H9 (cell line): ENCODE data around the gene UGT1A7. TPM values are rescaled to one million over a fixed set of nuclear protein-coding genes. Genes with fewer than 3 reads are reported as not detected.

ENCODE experiments used
- DNase-seq: peaks from one replicate; pipeline ENCODE4 v3.0.0-alpha.2; 2017
- H2AFZ ChIP-seq: one replicate; pipeline ENCODE4 v1.6.1; 2013; ENCODE audit warnings: mild to moderate bottlenecking, low read length, control low read depth, moderate library complexity
- H2AK5ac ChIP-seq: 2 replicates; pipeline ENCODE4 v1.6.1; 2013; ENCODE audit warnings: low read length, control low read depth, mixed read lengths; ENCODE audit not compliant: insufficient read length
- H2BK120ac ChIP-seq: one replicate; pipeline ENCODE4 v1.6.1; 2013; ENCODE audit warnings: low read depth, mild to moderate bottlenecking, low read length, control low read depth, inconsistent platforms; ENCODE audit not compliant: poor library complexity, severe bottlenecking
- H2BK12ac ChIP-seq: 2 replicates; pipeline ENCODE4 v1.6.1; 2013; ENCODE audit warnings: low read length, control low read depth, mixed read lengths, low read depth; ENCODE audit not compliant: insufficient read length
- H2BK15ac ChIP-seq: 2 replicates; pipeline ENCODE4 v1.6.1; 2013; ENCODE audit warnings: low read depth, low read length, control low read depth
- H2BK20ac ChIP-seq: one replicate; pipeline ENCODE4 v1.6.1; 2013; ENCODE audit warnings: low read depth, mild to moderate bottlenecking, low read length, control low read depth, inconsistent platforms; ENCODE audit not compliant: poor library complexity, severe bottlenecking
- H2BK5ac ChIP-seq: 2 replicates; pipeline ENCODE4 v1.6.1; 2013; ENCODE audit warnings: low read length, control low read depth, mixed read lengths; ENCODE audit not compliant: insufficient read length
- H3K14ac ChIP-seq: 2 replicates; pipeline ENCODE4 v1.6.1; 2013; ENCODE audit warnings: low read length, control low read depth; ENCODE audit not compliant: insufficient read depth
- H3K18ac ChIP-seq: 2 replicates; pipeline ENCODE4 v1.6.1; 2013; ENCODE audit warnings: low read depth, mild to moderate bottlenecking, mixed read lengths, low read length, control low read depth; ENCODE audit not compliant: insufficient read length
- H3K23ac ChIP-seq: 2 replicates; pipeline ENCODE4 v1.6.1; 2013; ENCODE audit warnings: low read length, control low read depth, mixed read lengths, low read depth; ENCODE audit not compliant: insufficient read length
- H3K23me2 ChIP-seq: 2 replicates; pipeline ENCODE4 v1.6.1; 2013; ENCODE audit warnings: low read depth, mild to moderate bottlenecking, mixed read lengths, low read length, control low read depth; ENCODE audit not compliant: insufficient read length, poor library complexity, severe bottlenecking
- H3K27ac ChIP-seq: 2 replicates; pipeline ENCODE4 v1.5.1; 2013; ENCODE audit warnings: low read length, control low read depth, mixed read lengths, low read depth; ENCODE audit not compliant: insufficient read length
- H3K27me3 ChIP-seq: 2 replicates; pipeline ENCODE4 v1.6.1; 2013; ENCODE audit warnings: low read length, control low read depth, inconsistent platforms; ENCODE audit not compliant: insufficient read depth
- H3K4ac ChIP-seq: 2 replicates; pipeline ENCODE4 v1.6.1; 2013; ENCODE audit warnings: low read depth, mild to moderate bottlenecking, control low read depth, inconsistent platforms, low read length, moderate library complexity
- H3K4me1 ChIP-seq: 2 replicates; pipeline ENCODE4 v1.6.1; 2013; ENCODE audit warnings: low read length, control low read depth, inconsistent platforms; ENCODE audit not compliant: insufficient read depth
- H3K4me2 ChIP-seq: 2 replicates; pipeline ENCODE4 v1.6.1; 2013; ENCODE audit warnings: low read length, control low read depth, mixed read lengths; ENCODE audit not compliant: insufficient read length, insufficient read depth
- H3K56ac ChIP-seq: 2 replicates; pipeline ENCODE4 v1.6.1; 2013; ENCODE audit warnings: low read depth, mild to moderate bottlenecking, mixed read lengths, low read length, control low read depth; ENCODE audit not compliant: insufficient read length
- H3K79me1 ChIP-seq: 2 replicates; pipeline ENCODE4 v1.6.1; 2013; ENCODE audit warnings: low read depth, mild to moderate bottlenecking, moderate library complexity, low read length, control low read depth, inconsistent platforms; ENCODE audit not compliant: insufficient read depth, poor library complexity, severe bottlenecking
- H3K79me2 ChIP-seq: 2 replicates; pipeline ENCODE4 v1.6.1; 2013; ENCODE audit warnings: low read length, control low read depth, inconsistent platforms; ENCODE audit not compliant: insufficient read depth
- H3K9ac ChIP-seq: 2 replicates; pipeline ENCODE4 v1.6.1; 2013; ENCODE audit warnings: low read length, control low read depth, mixed read lengths; ENCODE audit not compliant: insufficient read length; ENCODE audit errors: extremely low read depth
- H3K9me3 ChIP-seq: one replicate; pipeline ENCODE4 v1.6.1; 2013; ENCODE audit warnings: low read depth, low read length, inconsistent platforms; ENCODE audit not compliant: control insufficient read depth
- H3T11ph ChIP-seq: one replicate; pipeline ENCODE4 v1.6.1; 2013; ENCODE audit warnings: mild to moderate bottlenecking, low read length, control low read depth, inconsistent platforms
- H4K20me1 ChIP-seq: one replicate; pipeline ENCODE4 v1.6.1; 2013; ENCODE audit not compliant: control insufficient read depth, insufficient read length, insufficient read depth
- H4K5ac ChIP-seq: 2 replicates; pipeline ENCODE4 v1.6.1; 2013; ENCODE audit warnings: low read depth, mild to moderate bottlenecking, mixed read lengths, low read length, control low read depth; ENCODE audit not compliant: insufficient read length
- H4K8ac ChIP-seq: replicated peaks from 2 replicates; pipeline ENCODE4 v1.6.1; 2013; ENCODE audit warnings: low read length, control low read depth, mixed read lengths, low read depth; ENCODE audit not compliant: insufficient read length
- H4K91ac ChIP-seq: 2 replicates; pipeline ENCODE4 v1.6.1; 2013; ENCODE audit warnings: low read depth, mild to moderate bottlenecking, moderate library complexity, mixed read lengths, low read length, control low read depth; ENCODE audit not compliant: insufficient read length
- H3K27ac Mint-ChIP-seq, 3 experiments: 2 replicates in 2 of 3; 3 replicates in 1 of 3; pipeline ENCODE4 v1.8.0; 2020 to 2021; ENCODE audit warnings: mixed read lengths in 3 of 3, mild to moderate bottlenecking in 1 of 3, moderate library complexity in 1 of 3
- H3K27me3 Mint-ChIP-seq: 2 replicates; pipeline ENCODE4 v1.8.0; 2021; ENCODE audit warnings: low read depth, mild to moderate bottlenecking, moderate library complexity, mixed read lengths
- H3K36me3 Mint-ChIP-seq, 3 experiments: 2 replicates in 2 of 3; 3 replicates in 1 of 3; pipeline ENCODE4 v1.8.0; 2020 to 2021; ENCODE audit warnings: low read depth in 3 of 3, mixed read lengths in 3 of 3; ENCODE audit not compliant: insufficient read depth in 1 of 3
- H3K4me1 Mint-ChIP-seq, 2 experiments: 2 replicates each; pipeline ENCODE4 v1.8.0; 2020; ENCODE audit warnings: mixed read lengths in 2 of 2
- H3K4me3 Mint-ChIP-seq, 2 experiments: 2 replicates in 1 of 2; 3 replicates in 1 of 2; pipeline ENCODE4 v1.8.0; 2020 to 2021; ENCODE audit warnings: mild to moderate bottlenecking in 2 of 2, mixed read lengths in 2 of 2, moderate library complexity in 1 of 2
- H3K9me3 Mint-ChIP-seq, 2 experiments: 2 replicates in 1 of 2; 3 replicates in 1 of 2; pipeline ENCODE4 v1.8.0; 2020; ENCODE audit warnings: mild to moderate bottlenecking in 2 of 2, mixed read lengths in 2 of 2, moderate library complexity in 1 of 2
- CTCF ChIP-seq: fragments of 200-600 bp; sonication (generic); conservative IDR thresholded peaks from 3 replicates; pipeline ENCODE4 v1.8.0; 2021; ENCODE audit warnings: antibody characterized with exemption, mild to moderate bottlenecking
- WGBS: extraction: QIAGEN DNeasy Blood & Tissue Kit; methylation state at CpG from one replicate; pipeline ENCODE4 v1.1.7; 2013; ENCODE audit warnings: missing lambda C conversion rate, low lambda C conversion rate, mixed read lengths; ENCODE audit not compliant: insufficient read length; ENCODE audit errors: extremely low coverage; 5-methylcytosine and 5-hydroxymethylcytosine counted together
- total RNA-seq: library from RNA; stranded (reverse); gene quantifications from 2 replicates; pipeline ENCODE4 v1.2.1, GENCODE V29; 2021

The UGT1A7 gene
- total RNA-seq, 1 experiment from 2014 or later: not detected

- H4K20me1 ChIP-seq: no peaks in the 10 kb centered on the region
- H2BK20ac ChIP-seq: no peak overlapping the region
- Mint-ChIP-seq H3K27ac (no peak overlapping the region), H3K36me3 (no peaks in the 10 kb centered on the region), H3K9me3 (no peaks in the 10 kb centered on the region), H3K27me3 (no peaks in the 10 kb centered on the region; the same call in none of the 2 replicates), H3K4me3 (no peak overlapping the region), H3K4me1 (no peaks in the 10 kb centered on the region)
- no peak overlapping the region for H2AK5ac ChIP-seq
- no peak overlapping the region for H4K8ac ChIP-seq
- no peak overlapping the region for H3K4me2 ChIP-seq
- H2AFZ ChIP-seq: no peak overlapping the region
- H2BK15ac ChIP-seq: no peak overlapping the region
- no peak overlapping the region for H3K14ac ChIP-seq
- H3K23me2 ChIP-seq: no peaks in the 10 kb centered on the region
- H3T11ph ChIP-seq: no peak overlapping the region
- H3K9ac ChIP-seq: no peak overlapping the region
- no peaks in the 10 kb centered on the region for H3K79me1 ChIP-seq
- H2BK120ac ChIP-seq: no peak overlapping the region
- H4K5ac ChIP-seq: no peak overlapping the region
- H3K79me2 ChIP-seq: no peaks in the 10 kb centered on the region
- no peaks in the 10 kb centered on the region for H3K9me3 ChIP-seq
- no peak for TF ChIP-seq CTCF
- no peak overlapping the region for H3K23ac ChIP-seq
- no CpG with 5 or more reads among the region's 6 CpGs for WGBS
- no peak overlapping the region for H3K27ac ChIP-seq
- no peak for DNase-seq
- H3K18ac ChIP-seq: no peak overlapping the region
- no peak overlapping the region for H3K56ac ChIP-seq
- H2BK12ac ChIP-seq: no peak overlapping the region
- H4K91ac ChIP-seq: no peak overlapping the region
- H3K4me1 ChIP-seq: no peaks in the 10 kb centered on the region
- no peaks in the 10 kb centered on the region for H3K27me3 ChIP-seq
- H3K4ac ChIP-seq: no peak overlapping the region
- H2BK5ac ChIP-seq: no peak overlapping the region
These were observed 27.2 kb upstream of the UGT1A7 start for GRCh38 chr2:233654501-233654900.
